GM23338 (cell line): ENCODE results near the gene CDKAL1. TPM values are rescaled to one million over a fixed set of nuclear protein-coding genes. Genes with fewer than 3 reads are reported as not detected.
"Not testable (repeated sequence)": the region's sequence is repeated elsewhere in the genome, so short reads cannot be mapped to it uniquely, and the experiment has no call there.

ENCODE experiments used
- ATAC-seq: fragments of 200-7000 bp; cut with Tn5 transposase; 3 replicates; pipeline ENCODE4 v1.9.1; 2020
- DNase-seq: peaks from one replicate; pipeline ENCODE4 v3.0.0-alpha.2; 2015; ENCODE audit warnings: low spot score
- H2AFZ ChIP-seq: fragments of 200-600 bp; sonication (generic); 2 replicates; pipeline ENCODE4 v1.8.0; 2016; ENCODE audit warnings: antibody characterized with exemption, mild to moderate bottlenecking, moderate library complexity
- H3F3A ChIP-seq: fragments of 200-600 bp; sonication (generic); replicated peaks from 2 replicates; pipeline ENCODE4 v1.8.0; 2017; ENCODE audit warnings: antibody characterized with exemption, mixed run types, low read depth
- H3K27ac ChIP-seq: fragments of 200-600 bp; sonication (generic); 2 replicates; pipeline ENCODE4 v1.6.1; 2016; ENCODE audit warnings: low read depth
- H3K27me3 ChIP-seq: fragments of 200-600 bp; sonication (generic); 2 replicates; pipeline ENCODE4 v1.8.0; 2016; ENCODE audit warnings: mild to moderate bottlenecking, mixed run types, moderate library complexity; ENCODE audit not compliant: insufficient read depth
- H3K36me3 ChIP-seq: fragments of 200-600 bp; sonication (generic); 2 replicates; pipeline ENCODE4 v1.8.0; 2016; ENCODE audit warnings: mild to moderate bottlenecking; ENCODE audit not compliant: insufficient read depth
- H3K4me1 ChIP-seq: fragments of 200-600 bp; sonication (generic); 2 replicates; pipeline ENCODE4 v1.8.0; 2016; ENCODE audit warnings: mild to moderate bottlenecking, moderate library complexity; ENCODE audit not compliant: insufficient read depth
- H3K4me2 ChIP-seq: fragments of 200-600 bp; sonication (generic); 2 replicates; pipeline ENCODE4 v1.7.1; 2017; ENCODE audit warnings: mixed run types
- H3K4me3 ChIP-seq: fragments of 200-600 bp; sonication (generic); 2 replicates; pipeline ENCODE4 v1.6.1; 2016; ENCODE audit warnings: mixed run types
- H3K79me2 ChIP-seq: fragments of 200-600 bp; sonication (generic); replicated peaks from 2 replicates; pipeline ENCODE4 v1.8.0; 2017; ENCODE audit warnings: mild to moderate bottlenecking; ENCODE audit not compliant: insufficient read depth
- H3K9me2 ChIP-seq: fragments of 200-600 bp; sonication (generic); 2 replicates; pipeline ENCODE4 v1.8.0; 2017; ENCODE audit not compliant: insufficient read depth
- H4K20me1 ChIP-seq: fragments of 200-600 bp; sonication (generic); replicated peaks from 2 replicates; pipeline ENCODE4 v1.8.0; 2017; ENCODE audit warnings: mild to moderate bottlenecking; ENCODE audit not compliant: insufficient read depth
- H3K27ac Mint-ChIP-seq: 2 replicates; pipeline ENCODE4 v1.8.0; 2020; ENCODE audit warnings: inconsistent platforms, mild to moderate bottlenecking, moderate library complexity, mixed read lengths
- H3K27me3 Mint-ChIP-seq: 3 replicates; pipeline ENCODE4 v1.8.0; 2022; ENCODE audit warnings: low read depth, mild to moderate bottlenecking, moderate library complexity, mixed read lengths, inconsistent platforms; ENCODE audit not compliant: insufficient read depth, poor library complexity
- H3K36me3 Mint-ChIP-seq: 3 replicates; pipeline ENCODE4 v1.8.0; 2021; ENCODE audit warnings: low read depth, mild to moderate bottlenecking, inconsistent platforms, moderate library complexity, mixed read lengths
- H3K4me1 Mint-ChIP-seq: 3 replicates; pipeline ENCODE4 v1.8.0; 2020; ENCODE audit warnings: mild to moderate bottlenecking, inconsistent platforms, mixed read lengths
- H3K4me3 Mint-ChIP-seq: 3 replicates; pipeline ENCODE4 v1.8.0; 2021; ENCODE audit warnings: moderate library complexity, mild to moderate bottlenecking, inconsistent platforms, mixed read lengths
- H3K9me3 Mint-ChIP-seq: 3 replicates; pipeline ENCODE4 v1.8.0; 2020; ENCODE audit warnings: moderate library complexity, mild to moderate bottlenecking, inconsistent platforms, mixed read lengths
- CREB1 ChIP-seq: fragments of 250-450 bp; sonication (Bioruptor Pico); IDR thresholded peaks from 2 replicates; pipeline ENCODE4 v1.5.0; 2020; ENCODE audit warnings: low read depth, mild to moderate bottlenecking, moderate library complexity
- ETS1 ChIP-seq: IDR thresholded peaks from 2 replicates; pipeline ENCODE4 v1.6.1; 2016; ENCODE audit warnings: antibody characterized with exemption
- EZH2 ChIP-seq: fragments of 200-600 bp; sonication (generic); IDR thresholded peaks from one replicate; pipeline ENCODE4 v1.8.0; 2017; ENCODE audit warnings: antibody characterized with exemption, mild to moderate bottlenecking, low read depth; ENCODE audit not compliant: unreplicated experiment
- JUNB ChIP-seq: IDR thresholded peaks from one replicate; pipeline ENCODE4 v1.6.1; 2016; ENCODE audit warnings: antibody characterized with exemption; ENCODE audit not compliant: unreplicated experiment
- NANOG ChIP-seq: IDR thresholded peaks from 2 replicates; pipeline ENCODE4 v1.6.1; 2016; ENCODE audit warnings: antibody characterized with exemption, borderline replicate concordance
- STAT1 ChIP-seq: IDR thresholded peaks from one replicate; pipeline ENCODE4 v1.6.1; 2016; ENCODE audit warnings: antibody characterized with exemption; ENCODE audit not compliant: unreplicated experiment
- ZNF462 ChIP-seq: fragments of 250-450 bp; sonication (Bioruptor Pico); IDR thresholded peaks from 2 replicates; pipeline ENCODE4 v1.5.0; 2020; ENCODE audit warnings: mild to moderate bottlenecking, moderate library complexity
- polyA plus RNA-seq: library from polyadenylated mRNA; unstranded; fragments of >200 nt; fragmentation: Nextera tagmentation; extraction: Ambion mirVana; gene quantifications from 2 replicates; pipeline ENCODE4 v1.2.1, GENCODE V29; 2016
- total RNA-seq: library from RNA; depleted of rRNA; stranded (reverse); fragments of >200 nt; shearing (Covaris generic); gene quantifications from 2 replicates; pipeline ENCODE4 v1.2.3, GENCODE V29; 2014

The CDKAL1 gene
- total and polyA plus RNA-seq, 2 experiments from 2014 or later = 17.8 to 35.0 TPM

GRCh38 chr6:20647585-20647984 lies 113.3 kb downstream of the CDKAL1 start:
- H3K27me3 Mint-ChIP-seq = no peaks in the 10 kb centered on the region
- no peak for TF ChIP-seq EZH2
- TF ChIP-seq CREB1 (CRISPR knock-in tag) = no peak
- no peak for TF ChIP-seq JUNB
- no peak for TF ChIP-seq ZNF462
- no peak for TF ChIP-seq NANOG
- no peak for TF ChIP-seq ETS1
- no peak for TF ChIP-seq STAT1
- Histone ChIP-seq H3K27me3 (no peaks in the 10 kb centered on the region), H3F3A (no peaks in the 10 kb centered on the region), H3K4me2 (no peak overlapping the region), H2AFZ (no peak overlapping the region), H3K4me3 (no peak overlapping the region), H3K79me2 (no peaks in the 10 kb centered on the region; the same call in 1 of the 2 replicates), H3K9me2 (no peaks in the 10 kb centered on the region), H3K4me1 (peaks cover 3% of the 10 kb centered on the region; the same call in 1 of the 2 replicates), H4K20me1 (no peaks in the 10 kb centered on the region), H3K27ac (no peak overlapping the region), H3K36me3 (no peaks in the 10 kb centered on the region)
- no peak for DNase-seq
- no peak overlapping the region for H3K4me3 Mint-ChIP-seq
- H3K36me3 Mint-ChIP-seq = peaks cover 3% of the 10 kb centered on the region; the same call in 1 of the 3 replicates
- ATAC-seq = no peak
- H3K9me3 Mint-ChIP-seq = no peaks in the 10 kb centered on the region
- peaks cover 11% of the 10 kb centered on the region for H3K4me1 Mint-ChIP-seq
- no peak overlapping the region for H3K27ac Mint-ChIP-seq

- H3K4me1 ChIP-seq, H3F3A ChIP-seq, ATAC-seq, H4K20me1 ChIP-seq, H3K9me2 ChIP-seq, H3K79me2 ChIP-seq, H3K9me3 Mint-ChIP-seq, H3K27ac Mint-ChIP-seq, H3K27ac ChIP-seq, H3K27me3 ChIP-seq, H3K36me3 Mint-ChIP-seq, H3K4me2 ChIP-seq, H3K36me3 ChIP-seq, H3K27me3 Mint-ChIP-seq, H3K4me3 Mint-ChIP-seq, H3K4me3 ChIP-seq, DNase-seq, H2AFZ ChIP-seq: not testable (repeated sequence)
- H3K4me1 Mint-ChIP-seq = peaks cover 13% of the 10 kb centered on the region
These were observed 115.6 kb downstream of the CDKAL1 start for GRCh38 chr6:20649696-20650470.
